ENCODE results near the gene TIMM10. TPM values are rescaled to one million over a fixed set of nuclear protein-coding genes. Genes with fewer than 3 reads are reported as not detected.

TIMM10 gene
- polyA plus RNA-seq, 3 donors: 32.4 to 67.7 (median 57.2) TPM

DNA sequence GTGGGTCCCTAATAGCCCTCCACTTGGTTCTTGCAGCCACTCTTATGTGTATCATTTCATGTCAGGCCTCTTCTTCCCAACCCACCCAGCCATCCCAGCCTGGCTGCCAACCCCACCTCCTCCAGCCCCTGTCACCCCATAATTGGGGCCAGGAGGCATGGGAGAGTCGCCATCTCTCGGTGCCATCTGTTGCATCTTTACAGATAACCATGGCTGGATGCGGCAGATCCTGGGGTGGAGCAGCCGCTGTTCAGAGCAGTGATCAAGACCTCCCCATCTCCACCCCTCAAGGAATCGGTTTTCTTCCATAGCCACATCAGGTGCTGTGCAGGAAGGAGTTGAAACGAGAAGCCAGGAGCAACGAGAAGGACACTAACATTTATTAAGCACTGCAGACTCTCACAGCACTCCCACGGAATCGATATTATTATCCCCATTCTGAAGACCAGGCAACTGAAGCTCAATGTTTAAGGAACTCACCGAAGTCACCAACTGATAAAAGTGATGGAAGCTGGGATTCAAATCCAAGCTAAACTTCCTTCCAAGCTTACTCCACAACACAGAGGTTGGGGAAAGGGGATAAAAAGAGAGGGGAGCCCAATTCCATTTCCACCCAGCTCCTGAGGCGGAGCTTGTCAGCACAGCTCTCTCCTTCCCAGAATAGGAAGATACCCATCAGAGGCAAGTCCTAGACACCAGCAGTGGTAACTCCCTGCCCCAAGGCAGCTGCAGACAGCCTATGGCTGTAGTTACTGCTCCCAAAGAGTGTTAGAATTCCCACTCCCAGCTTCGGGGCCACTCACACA, 17.7 kb downstream of the TIMM10 start:
- WGBS, 3 donors: 44 to 89% (median 87%) methylated on average over 12 of the region's 12 CpGs
- no peak overlapping the region for H3K27ac ChIP-seq (ENCODE audit: low read depth, low read length)

DNA sequence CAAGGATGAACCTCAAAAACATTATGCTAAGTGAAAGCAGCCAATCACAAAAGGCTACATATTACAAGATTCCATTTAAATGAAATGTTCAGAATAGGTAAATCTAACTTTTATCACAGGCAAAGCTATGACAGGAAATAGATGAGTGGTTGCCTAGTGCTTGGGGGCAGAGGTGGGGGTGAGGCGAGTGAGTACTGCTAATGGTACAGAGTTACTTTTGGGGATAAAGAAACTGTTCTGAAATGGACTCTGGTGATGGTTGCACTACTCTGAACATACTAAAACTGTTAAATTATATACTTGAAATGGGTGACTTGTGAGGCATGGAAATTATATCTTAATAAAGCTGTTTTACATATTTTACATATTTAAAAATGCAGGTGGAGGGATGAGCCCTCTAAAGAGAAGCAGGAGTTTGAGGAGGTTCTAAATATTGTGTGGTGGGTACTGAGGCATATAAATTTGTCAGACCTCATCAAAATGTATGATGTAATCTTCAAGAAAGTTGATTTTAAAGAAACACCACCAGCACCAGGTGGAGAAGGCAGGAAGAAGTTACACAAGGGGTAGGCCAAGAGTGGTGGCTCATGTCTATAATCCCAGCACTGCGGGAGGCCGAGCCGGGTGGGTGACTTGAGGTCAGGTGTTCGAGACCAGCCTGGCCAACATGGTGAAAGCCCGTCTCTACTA, 18.7 kb downstream of the TIMM10 start:
- 52 to 82% (median 79%) methylated on average over 6 of the region's 6 CpGs for WGBS, 3 donors
- no peak overlapping the region for H3K27ac ChIP-seq (ENCODE audit: low read depth, low read length)

DNA sequence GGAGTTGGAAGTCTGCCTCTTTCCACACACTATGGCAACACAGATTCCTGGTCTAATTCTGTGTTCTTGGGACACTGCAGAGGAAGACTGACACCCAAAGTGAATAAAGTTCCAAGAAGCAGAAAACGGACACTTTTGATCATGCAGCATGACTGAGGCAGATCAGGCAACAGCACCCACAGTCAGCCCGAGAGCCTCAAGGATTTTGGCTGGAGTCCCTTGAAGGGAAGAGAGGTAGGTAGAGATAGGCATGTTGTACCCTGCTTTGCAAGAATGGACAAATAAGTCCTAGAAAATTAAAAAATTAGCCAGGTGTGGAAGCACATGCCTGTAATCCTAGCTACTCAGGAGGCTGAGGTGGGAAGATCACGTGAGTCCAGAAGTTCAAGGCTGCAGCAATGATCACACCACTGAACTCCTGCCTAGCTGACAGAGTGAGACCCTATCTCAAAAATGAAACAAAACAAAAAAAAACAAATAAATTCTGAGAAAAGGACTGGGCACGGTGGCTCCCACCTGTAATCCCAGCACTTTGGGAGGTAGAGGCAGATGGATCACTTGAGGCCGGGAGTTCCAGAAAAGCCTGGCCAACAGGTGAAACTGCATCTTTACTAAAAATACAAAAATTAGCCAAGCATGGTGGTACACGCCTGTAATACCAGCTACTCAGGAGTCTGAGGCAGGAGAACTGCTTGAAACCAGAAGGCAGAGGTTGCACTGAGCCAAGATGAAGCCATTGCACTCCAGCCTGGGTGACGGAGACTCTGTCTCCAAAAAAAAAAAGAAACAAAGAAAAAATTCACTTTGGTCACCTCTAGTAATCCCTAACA, 22.0 kb downstream of the TIMM10 start:
- no peak overlapping the region for H3K27ac ChIP-seq (ENCODE audit: low read depth, low read length)
- WGBS, 3 donors: 53 to 92% (median 90%) methylated on average over 7 of the region's 7 CpGs

DNA sequence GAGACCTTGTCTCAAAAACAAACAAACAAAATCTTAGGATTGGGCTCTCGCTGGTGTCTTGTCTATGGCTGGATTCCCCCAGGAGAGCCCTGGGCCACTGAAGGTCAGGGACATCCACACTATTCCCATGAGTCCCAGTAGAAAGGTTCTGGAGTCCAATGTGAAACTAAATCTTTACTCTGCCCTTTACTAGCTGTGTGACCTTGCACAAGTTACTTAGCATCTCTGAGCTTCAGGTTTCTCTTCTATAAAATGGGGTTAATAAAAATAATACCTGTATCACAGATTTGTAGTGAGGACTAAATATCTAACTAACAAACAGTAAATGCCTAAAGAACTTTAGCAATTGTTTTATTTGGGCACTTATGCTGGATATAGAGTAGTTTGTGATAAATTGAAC, 24.0 kb downstream of the TIMM10 start:
- 81 to 91% (median 86%) methylated on average over 1 of the region's 1 CpG for WGBS, 3 donors
- H3K27ac ChIP-seq (ENCODE audit: low read depth, low read length): no peak overlapping the region

DNA sequence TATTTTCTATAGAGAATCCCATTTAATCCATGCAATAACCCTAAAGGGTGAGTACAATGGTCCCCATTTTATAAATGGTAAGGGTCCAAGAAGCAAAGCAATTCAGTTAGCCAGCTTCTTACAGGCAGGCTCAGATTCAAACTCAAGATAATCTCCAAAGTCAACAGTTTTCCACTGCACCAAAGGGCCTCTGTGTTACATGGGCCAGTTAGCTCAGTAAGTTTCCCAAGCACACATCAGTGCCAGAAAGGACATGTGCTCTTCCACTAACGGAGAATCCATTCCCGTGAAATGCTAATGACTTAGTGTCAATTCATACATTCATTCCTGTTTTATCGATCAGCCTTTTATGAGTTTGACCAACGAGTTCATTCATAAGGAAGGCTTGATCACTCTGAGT, 26.0 kb downstream of the TIMM10 start:
- H3K27ac ChIP-seq (ENCODE audit: low read depth, low read length): no peak overlapping the region
- WGBS, 3 donors: 55 to 82% (median 79%) methylated on average over 4 of the region's 4 CpGs

DNA sequence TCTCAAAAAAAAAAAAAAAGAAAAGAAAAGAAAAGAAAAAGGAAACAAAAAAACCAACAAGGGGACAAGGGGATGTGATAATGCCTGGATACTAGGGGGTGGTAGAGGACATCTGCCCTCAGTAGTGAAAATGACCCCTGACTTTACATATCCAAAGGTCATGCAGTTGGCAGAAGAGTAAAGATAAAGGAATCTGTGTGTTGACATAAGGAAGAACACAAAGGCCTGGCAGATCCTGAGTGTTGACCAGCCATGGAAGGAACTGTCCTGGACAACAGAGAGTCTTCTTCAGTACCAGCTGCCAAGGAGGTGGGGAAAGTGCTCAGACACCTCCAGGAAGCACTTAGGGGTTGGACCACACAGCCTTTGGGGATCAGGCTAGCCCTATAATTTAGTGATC, 27.7 kb downstream of the TIMM10 start:
- H3K27ac ChIP-seq (ENCODE audit: low read depth, low read length): no peak overlapping the region

DNA sequence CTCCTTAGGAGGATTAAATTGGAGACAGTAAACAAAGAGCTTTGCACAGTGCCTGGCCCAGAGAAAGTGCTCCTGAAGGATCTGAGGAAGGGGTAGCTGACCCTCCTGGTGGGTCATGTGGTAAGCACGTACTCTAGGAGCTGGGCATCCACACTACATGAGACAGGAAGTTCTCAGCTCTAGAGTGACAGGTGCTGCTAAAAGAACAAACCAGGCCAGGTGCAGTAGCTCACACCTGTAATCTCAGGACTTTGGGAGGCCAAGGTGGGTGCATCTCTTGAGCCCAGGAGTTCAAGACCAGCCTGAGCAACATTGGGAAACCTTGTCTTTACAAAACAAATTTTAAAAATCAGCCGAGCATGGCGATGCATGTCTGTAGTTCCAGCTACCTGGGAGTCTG, 28.2 kb downstream of the TIMM10 start:
- H3K27ac ChIP-seq (ENCODE audit: low read depth, low read length): no peak overlapping the region
- 47 to 99% (median 95%) methylated on average over 3 of the region's 3 CpGs for WGBS, 3 donors

DNA sequence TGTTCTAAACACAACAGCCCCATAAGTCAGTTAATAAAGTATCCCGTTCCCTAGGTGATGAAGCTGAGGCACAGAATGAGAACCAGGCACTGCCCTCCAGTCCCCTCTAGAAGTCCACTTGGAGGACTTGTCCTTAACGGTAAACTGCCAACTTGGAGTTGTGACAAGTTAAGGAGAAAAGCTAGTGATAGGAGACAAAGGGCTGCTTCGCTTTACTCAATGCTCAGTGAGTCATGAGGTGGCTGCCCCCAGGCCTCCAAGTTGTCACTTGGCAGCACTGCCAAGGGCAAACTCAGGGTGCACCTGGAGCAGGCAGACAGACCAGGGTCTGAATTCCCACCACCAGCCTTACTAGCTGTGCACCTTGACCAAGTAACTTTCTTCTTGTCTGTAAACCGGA, 28.6 kb downstream of the TIMM10 start:
- WGBS, 3 donors: 42 to 85% (median 76%) methylated on average over 4 of the region's 4 CpGs
- H3K27ac ChIP-seq (ENCODE audit: low read depth, low read length): no peak overlapping the region

DNA sequence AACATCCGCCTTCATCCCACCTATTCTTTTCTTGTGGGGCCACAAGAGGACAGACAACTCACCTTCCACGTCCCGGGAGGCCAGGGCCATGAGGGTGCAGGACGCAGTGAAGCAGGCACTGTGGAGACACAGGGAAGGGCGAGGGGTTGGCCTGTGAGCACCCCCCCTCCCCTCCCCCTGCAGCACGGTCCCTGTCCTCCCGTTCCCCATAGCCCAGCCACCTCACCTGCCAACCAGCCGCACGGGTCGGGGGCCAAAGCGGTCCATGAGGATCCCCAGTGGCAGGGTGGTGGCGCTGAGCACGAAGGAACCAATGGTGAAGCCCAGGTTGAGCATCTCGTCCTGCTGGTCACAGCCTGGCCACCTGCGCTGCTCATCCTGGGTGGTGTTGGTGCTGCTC, 29.6 kb downstream of the TIMM10 start:
- 61 to 96% (median 94%) methylated on average over 14 to 15 of the region's 15 CpGs for WGBS, 3 donors
- H3K27ac ChIP-seq (ENCODE audit: low read depth, low read length): no peak overlapping the region

DNA sequence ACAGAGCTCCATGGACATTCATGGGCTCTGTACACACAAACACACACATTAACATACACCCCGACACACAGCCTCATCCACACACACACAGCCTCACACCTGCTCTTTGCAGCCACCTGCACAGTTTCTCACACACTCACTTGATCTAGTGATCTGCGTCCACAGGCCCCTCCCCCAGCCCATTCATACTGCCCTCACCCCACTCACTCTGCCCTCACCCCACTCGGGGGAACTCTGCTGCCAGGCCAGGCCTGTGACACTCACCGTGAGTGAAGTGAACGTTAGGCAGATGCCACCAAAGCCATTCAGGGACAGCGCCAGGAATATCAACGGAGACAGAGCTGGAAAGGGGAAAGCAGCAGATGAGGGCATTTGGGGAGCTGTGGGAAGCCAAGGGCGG, 30.0 kb downstream of the TIMM10 start:
- 45 to 90% (median 89%) methylated on average over 8 of the region's 8 CpGs for WGBS, 3 donors
- no peak overlapping the region for H3K27ac ChIP-seq (ENCODE audit: low read depth, low read length)

DNA sequence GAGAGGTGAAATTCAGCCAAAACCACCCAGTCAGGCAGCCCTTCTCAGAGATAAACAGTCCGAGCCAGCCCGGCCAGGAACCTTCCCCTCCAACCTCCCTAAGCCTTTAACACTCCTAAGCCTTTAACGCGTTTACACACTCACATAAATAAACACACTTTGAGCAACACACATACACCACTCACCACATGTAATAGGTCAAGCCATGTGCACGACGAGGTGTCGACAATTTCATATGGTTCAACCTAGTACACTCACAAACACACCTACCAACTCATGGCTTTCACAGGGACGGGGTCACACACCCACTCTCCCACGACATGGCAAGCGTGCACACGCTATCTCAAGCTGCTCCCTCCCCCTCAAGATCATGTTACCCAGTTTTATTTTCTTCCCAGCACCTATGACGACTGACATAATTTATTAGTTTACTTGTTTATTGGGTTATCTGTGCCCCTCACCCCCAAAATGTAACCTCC, 30.5 kb downstream of the TIMM10 start:
- no peak overlapping the region for H3K27ac ChIP-seq (ENCODE audit: low read depth, low read length)
- 16 to 40% (median 39%) methylated on average over 12 of the region's 12 CpGs for WGBS, 3 donors

DNA sequence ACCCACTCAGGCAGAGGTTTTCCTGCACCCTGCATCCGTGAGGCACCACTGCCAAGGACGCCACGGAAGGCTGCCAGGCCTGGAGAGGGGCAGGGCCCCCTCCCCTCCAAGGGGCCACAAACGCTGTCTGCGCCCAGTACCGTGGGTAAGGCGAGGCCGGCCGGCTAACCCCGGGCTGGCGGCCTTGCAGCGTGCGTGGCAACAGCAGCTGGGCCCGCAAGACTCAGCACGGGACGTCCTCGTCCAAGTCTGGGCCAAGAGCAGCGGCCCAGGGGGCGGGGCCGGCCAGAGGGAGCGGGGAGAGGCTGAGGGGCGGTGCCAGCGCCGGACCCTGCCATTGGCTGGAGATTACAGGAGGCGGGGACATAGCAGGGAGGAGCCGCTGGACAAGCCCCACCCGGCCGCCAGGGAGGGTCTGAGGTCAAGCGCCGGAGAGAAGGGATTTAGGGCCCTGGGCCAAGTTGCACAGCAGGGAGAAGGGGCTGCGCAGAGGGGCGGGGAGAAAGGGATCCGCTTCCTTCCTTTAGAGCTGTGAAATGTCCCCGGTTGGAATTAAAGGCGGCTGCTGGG, 31.1 kb downstream of the TIMM10 start:
- H3K27ac ChIP-seq (ENCODE audit: low read depth, low read length): no peak overlapping the region
- WGBS, 3 donors: 4 to 16% (median 12%) methylated on average over 34 to 35 of the region's 35 CpGs

DNA sequence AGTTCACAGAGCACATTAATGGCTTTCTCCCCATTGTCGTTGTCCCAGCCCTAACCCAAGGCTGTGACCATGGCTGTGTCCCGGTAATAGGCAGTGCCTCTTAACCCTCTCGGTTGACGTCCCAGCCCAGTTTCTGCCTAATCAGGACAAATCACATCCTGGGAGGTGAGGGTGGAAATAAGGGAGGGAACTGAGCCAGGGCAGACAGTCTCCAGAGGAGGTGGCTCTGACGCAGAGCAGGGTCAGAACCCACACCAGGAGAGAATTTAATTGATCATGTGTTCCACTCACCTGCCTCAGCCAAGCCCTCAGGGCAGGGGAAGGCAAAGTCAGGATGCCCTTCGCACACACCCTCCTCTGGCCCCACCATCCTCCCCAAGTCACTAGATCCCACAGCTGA, 32.0 kb downstream of the TIMM10 start:
- H3K27ac ChIP-seq (ENCODE audit: low read depth, low read length): no peak overlapping the region
- WGBS, 3 donors: 35 to 82% (median 78%) methylated on average over 5 to 6 of the region's 6 CpGs

DNA sequence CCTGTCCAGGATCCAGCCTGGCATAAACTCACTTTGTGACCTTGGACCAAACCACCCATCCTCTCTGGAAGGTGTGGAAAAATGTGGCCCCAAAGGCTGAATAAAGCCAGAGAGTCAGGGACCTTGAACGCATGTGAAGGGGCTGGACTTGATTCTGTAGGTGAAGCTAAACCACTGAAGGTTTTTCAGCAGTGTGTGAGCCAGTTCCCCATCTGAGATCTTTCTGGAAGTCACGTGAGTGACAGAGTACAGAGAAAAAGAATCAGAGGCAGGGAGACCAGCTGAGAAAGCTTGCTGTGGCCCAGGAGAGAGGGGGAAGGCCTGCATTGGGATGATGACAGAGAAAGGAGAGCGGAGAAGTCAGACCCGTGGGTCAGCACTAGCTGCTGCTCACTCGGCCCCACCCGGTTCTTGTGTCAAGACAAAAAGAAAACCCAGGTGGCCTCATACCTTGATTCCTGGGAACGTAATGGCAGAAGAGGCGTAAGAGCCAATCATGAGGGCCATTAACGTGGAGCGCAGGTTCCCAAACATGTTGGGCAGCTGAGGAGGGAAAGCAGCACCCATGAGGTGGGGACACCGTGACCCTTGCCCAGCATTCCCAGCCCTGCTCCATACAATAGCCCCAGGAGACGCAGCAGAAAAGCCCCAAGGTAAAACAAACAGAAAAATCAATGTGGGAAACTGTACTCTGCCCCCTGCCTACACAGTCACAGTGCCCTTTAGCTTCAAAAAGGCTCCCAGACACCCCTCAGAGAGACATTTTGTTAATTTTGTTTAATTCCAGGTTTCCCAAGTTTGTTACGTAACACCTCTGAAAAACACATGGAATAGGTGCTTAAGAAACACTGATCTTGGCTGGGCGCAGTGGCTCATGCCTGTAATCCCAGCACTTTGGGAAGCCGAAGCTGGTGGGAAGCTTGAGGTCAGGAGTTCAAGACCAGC, 33.0 kb downstream of the TIMM10 start:
- no peak overlapping the region for H3K27ac ChIP-seq (ENCODE audit: low read depth, low read length)
- WGBS, 3 donors: 44 to 94% (median 93%) methylated on average over 15 of the region's 15 CpGs

DNA sequence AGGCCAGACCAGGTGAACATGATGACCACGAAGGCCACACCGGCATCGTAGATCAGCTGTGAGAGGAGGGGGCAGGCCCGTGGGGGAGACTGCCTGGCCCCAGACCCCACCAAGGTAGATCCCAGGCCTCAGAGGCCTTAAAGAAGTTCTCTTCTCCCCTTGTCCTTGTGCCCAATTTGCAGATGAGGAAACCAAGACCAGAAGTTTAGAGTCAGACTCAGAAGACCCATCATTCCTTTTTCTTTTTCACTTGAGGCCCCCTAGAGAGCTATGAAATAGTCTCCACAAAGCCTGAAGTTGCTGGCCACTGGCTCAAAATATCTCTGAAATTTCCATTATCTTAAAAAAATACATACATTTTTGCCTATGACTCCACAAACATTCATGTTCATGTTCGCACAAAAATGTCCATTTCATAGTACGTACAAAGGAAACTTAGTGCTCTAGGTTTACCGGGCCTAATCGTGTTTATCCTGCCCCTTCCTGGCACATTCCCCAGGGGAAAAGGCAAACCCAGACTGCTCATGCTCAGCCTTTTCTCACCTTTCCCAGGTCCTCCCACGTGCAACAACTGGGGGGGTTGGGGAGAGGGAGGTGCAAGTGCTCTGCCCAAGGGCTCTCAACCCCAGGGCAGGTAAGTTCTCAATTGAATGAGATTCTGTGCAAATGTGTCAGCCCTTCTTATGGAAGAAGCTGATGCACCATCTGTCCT, 34.3 kb downstream of the TIMM10 start:
- H3K27ac ChIP-seq (ENCODE audit: low read depth, low read length): no peak overlapping the region
- 41 to 86% (median 85%) methylated on average over 9 of the region's 9 CpGs for WGBS, 3 donors

DNA sequence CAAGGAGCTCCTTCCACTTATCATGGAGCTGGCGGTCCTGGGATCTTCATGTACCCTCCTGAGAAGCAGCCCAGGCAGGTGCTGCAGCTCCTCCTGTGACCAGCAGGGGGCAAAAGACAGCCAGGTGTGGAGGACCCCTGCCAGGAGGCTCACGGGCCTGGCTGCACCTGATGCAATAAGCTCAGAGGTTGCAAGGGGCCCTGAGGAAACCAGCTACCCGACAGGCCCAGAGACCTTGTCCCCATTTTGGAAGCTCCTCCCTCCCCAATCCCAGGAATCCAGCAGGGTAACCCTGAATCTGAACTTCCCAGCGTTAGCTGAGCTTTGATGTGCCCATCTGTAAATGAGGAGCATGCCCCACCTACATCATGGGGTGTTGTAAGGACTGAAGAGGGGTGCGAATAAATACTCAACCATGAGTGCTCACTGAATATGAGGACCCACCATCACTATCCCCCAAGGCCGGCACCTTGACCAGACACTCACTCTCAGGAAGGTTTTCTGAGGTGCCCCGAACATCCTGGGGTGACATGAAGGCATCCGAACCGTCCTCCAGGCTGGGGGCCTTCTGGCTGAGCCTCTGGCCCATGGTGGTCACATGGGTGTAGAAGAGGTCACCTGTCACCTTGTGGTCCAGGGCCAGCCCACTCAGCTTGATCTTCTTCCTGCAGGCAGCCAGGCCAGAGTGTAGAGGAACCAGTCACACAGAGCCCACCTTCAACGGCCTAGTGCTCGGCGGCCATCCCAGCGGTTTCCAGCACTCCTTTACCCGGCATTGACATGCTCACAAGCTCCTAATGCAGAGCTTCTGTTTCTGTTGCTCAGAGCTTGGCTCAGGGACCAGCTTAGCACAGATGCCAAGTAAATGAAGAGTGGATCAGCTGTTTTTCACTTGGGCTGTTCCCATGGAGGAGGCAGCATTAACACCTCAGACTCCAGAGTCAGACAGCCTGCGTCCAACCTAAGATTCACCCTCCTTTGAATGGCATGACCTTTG, 36.7 kb downstream of the TIMM10 start:
- 28 to 73% (median 69%) methylated on average over 15 of the region's 15 CpGs for WGBS, 3 donors
- no peak overlapping the region for H3K27ac ChIP-seq (ENCODE audit: low read depth, low read length)

Data from adipose tissue (tissue), 3 donors.